ENCODE measurements around the gene COL5A1.

COL5A1 gene

DNA sequence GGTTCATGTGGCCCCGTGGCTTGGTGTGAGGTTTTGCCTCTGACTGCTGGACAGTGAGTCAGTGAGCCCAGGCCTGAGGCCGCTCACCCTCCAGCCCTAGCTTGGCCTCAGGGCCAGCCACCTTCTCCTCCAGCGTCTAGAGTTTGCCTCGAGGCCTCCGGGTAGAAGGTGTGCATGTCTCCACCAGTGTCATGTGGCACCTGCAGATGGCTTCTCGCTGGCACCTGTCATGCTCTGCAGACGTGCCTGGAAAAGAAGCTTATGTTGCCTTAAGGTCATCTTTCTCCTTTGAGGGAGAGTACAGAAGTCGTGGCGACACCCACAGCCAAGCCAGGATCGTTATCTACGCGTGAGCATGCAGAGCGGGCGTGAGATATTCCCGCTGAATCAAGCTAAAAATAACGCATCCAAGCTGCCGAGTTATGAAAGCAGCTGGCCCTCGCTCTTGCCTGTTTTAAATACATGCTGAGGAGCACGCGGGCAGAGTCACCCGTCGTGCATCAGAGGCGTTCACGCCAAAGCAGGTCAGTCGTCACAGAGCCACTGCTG, 159.3 kb downstream of the COL5A1 start:
- no peak overlapping the region for H3K4me3 ChIP-seq (ENCODE audit: low read depth, low read length)
- TF ChIP-seq, protein P1, sequence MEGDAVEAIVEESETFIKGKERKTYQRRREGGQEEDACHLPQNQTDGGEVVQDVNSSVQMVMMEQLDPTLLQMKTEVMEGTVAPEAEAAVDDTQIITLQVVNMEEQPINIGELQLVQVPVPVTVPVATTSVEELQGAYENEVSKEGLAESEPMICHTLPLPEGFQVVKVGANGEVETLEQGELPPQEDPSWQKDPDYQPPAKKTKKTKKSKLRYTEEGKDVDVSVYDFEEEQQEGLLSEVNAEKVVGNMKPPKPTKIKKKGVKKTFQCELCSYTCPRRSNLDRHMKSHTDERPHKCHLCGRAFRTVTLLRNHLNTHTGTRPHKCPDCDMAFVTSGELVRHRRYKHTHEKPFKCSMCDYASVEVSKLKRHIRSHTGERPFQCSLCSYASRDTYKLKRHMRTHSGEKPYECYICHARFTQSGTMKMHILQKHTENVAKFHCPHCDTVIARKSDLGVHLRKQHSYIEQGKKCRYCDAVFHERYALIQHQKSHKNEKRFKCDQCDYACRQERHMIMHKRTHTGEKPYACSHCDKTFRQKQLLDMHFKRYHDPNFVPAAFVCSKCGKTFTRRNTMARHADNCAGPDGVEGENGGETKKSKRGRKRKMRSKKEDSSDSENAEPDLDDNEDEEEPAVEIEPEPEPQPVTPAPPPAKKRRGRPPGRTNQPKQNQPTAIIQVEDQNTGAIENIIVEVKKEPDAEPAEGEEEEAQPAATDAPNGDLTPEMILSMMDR (IDR thresholded peaks at IDR 0.05; ENCODE audit: low read depth, low read length, missing control alignments) = no peak
- no peak for DNase-seq (ENCODE audit: low read depth)

DNA sequence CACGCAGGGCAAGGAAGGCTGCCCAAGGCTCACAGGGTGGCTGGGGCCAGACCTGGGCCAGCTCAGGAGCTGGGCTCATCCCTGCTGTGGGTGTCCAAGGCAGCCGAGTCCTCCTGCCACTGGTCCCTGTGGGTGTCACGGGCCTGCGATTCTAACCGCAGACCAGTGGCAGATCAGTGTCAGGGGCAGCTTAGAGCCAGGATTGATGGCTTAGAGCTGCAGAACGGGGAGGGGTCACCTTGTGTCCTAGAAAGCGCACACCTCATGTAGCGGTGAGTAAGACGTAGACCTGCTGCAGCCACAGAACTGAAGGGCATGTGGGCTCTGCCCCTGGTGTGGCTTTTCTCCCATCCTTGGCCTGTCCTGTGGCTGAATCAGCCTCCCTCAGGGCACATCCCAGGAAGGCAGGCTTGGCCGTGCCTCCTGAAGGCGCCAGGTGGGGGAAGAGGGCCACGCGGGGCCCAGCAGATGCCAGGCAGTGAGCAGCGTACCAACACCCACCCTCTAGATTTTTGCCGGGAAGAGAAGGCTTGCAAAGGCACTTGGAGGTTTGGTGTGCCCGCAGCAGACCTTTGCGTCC, 160.7 kb downstream of the COL5A1 start:
- H3K4me3 ChIP-seq (ENCODE audit: low read depth, low read length) = no peak overlapping the region
- TF ChIP-seq, protein P1 (IDR thresholded peaks at IDR 0.05; ENCODE audit: low read depth, low read length, missing control alignments) = no peak
- DNase-seq (ENCODE audit: low read depth) = no peak

DNA sequence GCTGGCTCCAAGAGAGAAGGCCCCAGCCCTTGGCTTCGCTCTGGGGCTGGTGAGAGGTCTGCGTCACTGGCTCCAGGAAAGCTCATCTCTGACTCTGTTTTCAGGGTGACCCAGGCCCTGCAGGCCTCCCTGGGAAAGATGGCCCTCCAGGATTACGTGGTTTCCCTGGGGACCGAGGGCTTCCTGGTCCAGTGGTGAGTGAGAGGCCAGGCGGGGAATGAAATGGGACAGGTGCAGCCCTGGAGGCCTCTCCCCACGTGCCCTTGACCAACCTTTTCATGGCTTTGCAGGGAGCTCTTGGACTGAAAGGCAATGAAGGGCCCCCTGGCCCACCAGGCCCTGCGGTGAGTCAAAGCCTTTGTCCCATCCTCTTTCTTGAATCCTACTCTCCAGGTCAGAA, 163.3 kb downstream of the COL5A1 start:
- DNase-seq (ENCODE audit: low read depth) = no peak
- no peak overlapping the region for H3K4me3 ChIP-seq (ENCODE audit: low read depth, low read length)
- TF ChIP-seq, protein P1 (IDR thresholded peaks at IDR 0.05; ENCODE audit: low read depth, low read length, missing control alignments) = no peak

DNA sequence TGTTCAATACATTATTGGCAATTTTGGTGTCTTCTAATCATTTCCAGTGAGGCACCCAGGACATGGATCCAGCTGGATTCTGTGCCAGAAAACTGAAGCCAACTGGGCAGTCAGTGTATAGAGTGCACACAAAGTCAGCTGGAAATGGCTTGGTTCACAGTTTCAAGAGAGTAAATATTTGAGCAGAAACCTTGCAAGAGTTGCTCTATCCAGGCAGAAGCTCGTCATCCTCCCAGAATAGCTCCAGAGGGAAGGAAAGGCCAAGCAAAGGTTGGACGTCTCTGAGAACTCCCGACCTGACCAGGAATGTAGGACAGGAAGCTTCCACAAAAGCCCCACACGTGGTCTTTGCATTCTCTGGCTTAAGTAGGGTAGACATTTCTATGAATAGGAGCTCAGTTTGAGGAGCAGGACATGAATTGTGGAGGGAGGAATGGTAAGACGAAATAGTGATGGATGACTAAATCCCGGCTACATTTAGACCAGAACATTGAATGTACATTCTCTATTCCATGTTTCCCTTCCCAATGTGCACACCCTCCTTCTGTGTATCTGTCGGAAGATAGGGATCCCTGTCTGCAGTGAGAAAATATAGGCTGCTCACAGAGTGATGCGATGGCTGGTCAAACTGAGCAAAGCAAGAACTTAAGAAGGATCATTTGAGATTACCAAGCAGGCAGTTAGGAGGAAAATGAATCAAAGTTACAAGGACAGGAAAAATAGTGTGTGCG, 166.3 kb downstream of the COL5A1 start:
- no peak overlapping the region for H3K4me3 ChIP-seq (ENCODE audit: low read depth, low read length)
- TF ChIP-seq, protein P1 (IDR thresholded peaks at IDR 0.05; ENCODE audit: low read depth, low read length, missing control alignments) = no peak
- DNase-seq (ENCODE audit: low read depth) = no peak

DNA sequence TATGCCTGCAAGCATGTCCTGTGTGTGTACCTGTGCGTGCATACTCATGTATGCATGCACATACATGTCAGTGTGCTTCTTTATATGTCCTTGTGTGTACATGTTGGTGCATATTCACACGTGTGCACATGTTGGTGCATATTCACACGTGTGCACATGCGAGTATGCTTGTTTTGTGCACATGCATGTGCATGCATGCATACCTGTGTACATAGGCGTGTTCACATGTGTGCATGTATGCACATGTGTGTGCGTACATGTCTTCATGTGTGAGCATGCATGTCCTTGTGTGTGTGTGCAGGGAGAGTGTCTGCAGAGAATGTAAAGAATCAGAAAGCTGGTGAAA, 166.8 kb downstream of the COL5A1 start:
- no peak for DNase-seq (ENCODE audit: low read depth)
- no peak overlapping the region for H3K4me3 ChIP-seq (ENCODE audit: low read depth, low read length)
- TF ChIP-seq, protein P1 (IDR thresholded peaks at IDR 0.05; ENCODE audit: low read depth, low read length, missing control alignments) = no peak

DNA sequence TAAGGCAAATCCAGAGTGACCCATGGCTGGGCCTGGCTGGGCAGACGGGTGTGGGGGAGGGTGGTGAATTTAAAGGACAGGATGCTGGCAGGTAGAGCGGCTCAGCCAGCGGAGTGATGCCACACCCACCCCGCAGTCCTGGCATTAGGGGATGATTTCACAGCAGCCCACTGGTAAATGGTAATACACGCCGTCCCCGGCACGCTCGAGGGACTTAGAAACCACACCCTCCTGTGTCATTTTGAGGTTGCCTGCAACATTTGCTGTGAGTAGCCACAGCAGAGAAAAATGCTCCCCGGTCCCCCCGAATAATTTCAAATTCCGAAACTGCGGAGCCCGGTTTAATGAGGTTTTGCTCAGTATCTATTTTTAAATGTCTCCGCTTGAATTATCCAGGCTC, 167.7 kb downstream of the COL5A1 start:
- H3K4me3 ChIP-seq (ENCODE audit: low read depth, low read length) = no peak overlapping the region
- DNase-seq (ENCODE audit: low read depth) = no peak
- TF ChIP-seq, protein P1 (IDR thresholded peaks at IDR 0.05; ENCODE audit: low read depth, low read length, missing control alignments) = no peak

Measured in GM12864 (cell line).